ENCODE measurements around the gene MKRN3. TPM values are rescaled to one million over a fixed set of nuclear protein-coding genes. Genes with fewer than 3 reads are reported as not detected.
"Not testable (repeated sequence)": the region's sequence is repeated elsewhere in the genome, so short reads cannot be mapped to it uniquely, and the experiment has no call there.

The MKRN3 gene
- total RNA-seq, 5 donors from 2014 or later (not counting 1 experiment from before 2014, with no cell fraction given), result 2.0 to 5.8 (median 2.9) TPM

GRCh38 chr15:23595368-23595767 lies 29.9 kb downstream of the MKRN3 start:
- Histone ChIP-seq H3K4me1 (ENCODE audit: control insufficient read depth in 1 of 2, extremely low read depth in 1 of 2, insufficient read depth in 2 of 2, low read length in 2 of 2) (no peaks in the 10 kb centered on the region), H3K9me3 (no peaks in the 10 kb centered on the region), H3K4me3 (ENCODE audit: control insufficient read depth in 1 of 2, extremely low read depth in 1 of 2, low read length in 1 of 2) (no peak overlapping the region), H3K27ac (ENCODE audit: low read length) (no peak overlapping the region), H3K36me3 (ENCODE audit: control insufficient read depth in 2 of 2, extremely low read depth in 1 of 2, insufficient read depth in 1 of 2, low read length in 1 of 2) (no peaks in the 10 kb centered on the region), H3K27me3 (replicated peaks in 1 of 2; ENCODE audit: control insufficient read depth in 2 of 2, extremely low read depth in 1 of 2, insufficient read depth in 2 of 2, low read length in 1 of 2) (peaks cover 0 to 2% of the 10 kb centered on the region in 2 experiments)
- POLR2A ChIA-PET, result no interaction called here
- WGBS (ENCODE audit: insufficient coverage), result 67% methylated on average over 2 of the region's 2 CpGs
- ATAC-seq (replicated peaks in 1 of 4) (no peak), DNase-seq (no peak)
- Mint-ChIP-seq H3K4me3 (no peak overlapping the region), H3K9me3 (peaks cover 0 to 1% (median 0%) of the 10 kb centered on the region in 3 donors), H3K27me3 (no peaks in the 10 kb centered on the region), H3K27ac (no peak overlapping the region), H3K36me3 (no peaks in the 10 kb centered on the region), H3K4me1 (no peaks in the 10 kb centered on the region)
- CTCF ChIA-PET, result no interaction called here

GRCh38 chr15:23596736-23597135 lies 31.3 kb downstream of the MKRN3 start:
- Mint-ChIP-seq H3K9me3 (no peaks in the 10 kb centered on the region), H3K36me3 (no peaks in the 10 kb centered on the region), H3K27me3 (no peaks in the 10 kb centered on the region), H3K4me1 (no peaks in the 10 kb centered on the region), H3K4me3 (no peak overlapping the region), H3K27ac (no peak overlapping the region)
- 80% methylated on average over 1 of the region's 5 CpGs for WGBS (ENCODE audit: insufficient coverage)
- Histone ChIP-seq H3K36me3 (ENCODE audit: control insufficient read depth in 2 of 2, extremely low read depth in 1 of 2, insufficient read depth in 1 of 2, low read length in 1 of 2) (no peaks in the 10 kb centered on the region), H3K9me3 (no peaks in the 10 kb centered on the region), H3K27me3 (replicated peaks in 1 of 2; ENCODE audit: control insufficient read depth in 2 of 2, extremely low read depth in 1 of 2, insufficient read depth in 2 of 2, low read length in 1 of 2) (peaks cover 0 to under 1% of the 10 kb centered on the region in 2 experiments), H3K4me1 (ENCODE audit: control insufficient read depth in 1 of 2, extremely low read depth in 1 of 2, insufficient read depth in 2 of 2, low read length in 2 of 2) (no peaks in the 10 kb centered on the region), H3K27ac (ENCODE audit: low read length) (no peak overlapping the region), H3K4me3 (ENCODE audit: control insufficient read depth in 1 of 2, extremely low read depth in 1 of 2, low read length in 1 of 2) (no peak overlapping the region)
- DNase-seq (no peak), ATAC-seq (replicated peaks in 1 of 4) (no peak)
- ChIA-PET CTCF (no interaction called here), POLR2A (no interaction called here)

GRCh38 chr15:23597278-23597677 lies 31.8 kb downstream of the MKRN3 start:
- not testable (repeated sequence) for H3K4me1 ChIP-seq (ENCODE audit: control insufficient read depth in 1 of 2, extremely low read depth in 1 of 2, insufficient read depth in 2 of 2, low read length in 2 of 2); H3K9me3 Mint-ChIP-seq; H3K27me3 Mint-ChIP-seq

DNA sequence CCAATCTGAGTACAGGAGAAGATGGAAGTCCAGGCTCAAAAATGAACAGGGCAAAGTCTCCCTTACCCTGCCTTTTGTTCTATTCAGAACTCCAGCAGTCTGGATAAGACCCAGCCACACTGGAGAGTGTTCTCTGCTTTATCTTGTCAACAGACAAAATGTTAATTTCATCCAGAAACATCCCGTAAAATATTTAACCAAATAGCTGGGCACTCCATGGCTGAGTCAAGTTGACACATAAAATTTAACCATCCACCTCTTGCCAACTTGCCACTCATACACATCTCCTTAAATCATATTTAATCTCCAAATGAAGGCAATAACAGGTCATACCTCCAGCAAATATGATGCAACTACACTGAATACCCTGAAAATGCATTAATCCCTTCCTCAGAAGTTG lies 33.6 kb downstream of the MKRN3 start:
- no peaks in the 10 kb centered on the region for H3K27me3 ChIP-seq (replicated peaks in 1 of 2; ENCODE audit: control insufficient read depth in 2 of 2, extremely low read depth in 1 of 2, insufficient read depth in 2 of 2, low read length in 1 of 2)
- H3K4me3 Mint-ChIP-seq, result no peak overlapping the region
- no peaks in the 10 kb centered on the region for H3K36me3 ChIP-seq (ENCODE audit: control insufficient read depth in 2 of 2, extremely low read depth in 1 of 2, insufficient read depth in 1 of 2, low read length in 1 of 2)
- no peaks in the 10 kb centered on the region for H3K4me1 Mint-ChIP-seq
- no peaks in the 10 kb centered on the region for H3K4me1 ChIP-seq (ENCODE audit: control insufficient read depth in 1 of 2, extremely low read depth in 1 of 2, insufficient read depth in 2 of 2, low read length in 2 of 2)
- no peak overlapping the region for H3K27ac Mint-ChIP-seq
- no peaks in the 10 kb centered on the region for H3K9me3 ChIP-seq
- POLR2A ChIA-PET, result no interaction called here
- peaks cover 0 to 8% (median 7%) of the 10 kb centered on the region in 3 donors for H3K9me3 Mint-ChIP-seq
- WGBS (ENCODE audit: insufficient coverage), result no CpG with 5 or more reads among the region's 1 CpG
- no peak overlapping the region for H3K27ac ChIP-seq (ENCODE audit: low read length)
- ATAC-seq (replicated peaks in 1 of 4), result no peak
- CTCF ChIA-PET, result no interaction called here
- H3K4me3 ChIP-seq (ENCODE audit: control insufficient read depth in 1 of 2, extremely low read depth in 1 of 2, low read length in 1 of 2), result no peak overlapping the region
- DNase-seq, result no peak
- no peaks in the 10 kb centered on the region for H3K36me3 Mint-ChIP-seq
- H3K27me3 Mint-ChIP-seq, result no peaks in the 10 kb centered on the region

More at GRCh38 chr15:23597278-23597677, 31.8 kb downstream of the MKRN3 start:
- H3K36me3 Mint-ChIP-seq; ATAC-seq (replicated peaks in 1 of 4); DNase-seq; H3K4me3 Mint-ChIP-seq; H3K36me3 ChIP-seq (ENCODE audit: control insufficient read depth in 2 of 2, extremely low read depth in 1 of 2, insufficient read depth in 1 of 2, low read length in 1 of 2); H3K9me3 ChIP-seq; H3K27ac ChIP-seq (ENCODE audit: low read length); POLR2A ChIA-PET; H3K4me1 Mint-ChIP-seq; H3K4me3 ChIP-seq (ENCODE audit: control insufficient read depth in 1 of 2, extremely low read depth in 1 of 2, low read length in 1 of 2); H3K27me3 ChIP-seq (replicated peaks in 1 of 2; ENCODE audit: control insufficient read depth in 2 of 2, extremely low read depth in 1 of 2, insufficient read depth in 2 of 2, low read length in 1 of 2); H3K27ac Mint-ChIP-seq; CTCF ChIA-PET: not testable (repeated sequence)
- WGBS (ENCODE audit: insufficient coverage), result 80% methylated on average over 1 of the region's 14 CpGs

DNA sequence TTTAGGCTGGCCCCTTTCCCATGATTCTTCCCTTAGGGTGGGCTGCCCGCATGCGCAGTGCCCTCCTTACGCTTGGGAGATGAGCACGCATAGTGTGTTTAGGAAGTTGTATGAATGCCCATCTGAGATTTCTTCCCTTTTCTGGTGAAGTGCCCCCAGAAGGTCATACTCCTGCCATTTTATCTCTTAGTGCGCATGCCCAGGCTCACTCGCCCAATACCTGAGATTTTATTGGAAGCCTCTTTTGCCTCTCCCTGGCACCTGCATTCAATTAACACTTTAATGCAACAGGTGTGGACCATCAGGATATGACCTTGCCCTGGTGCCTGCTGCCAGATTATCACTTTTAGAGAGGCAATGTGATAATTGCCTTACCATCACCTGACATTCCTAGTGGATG lies 36.6 kb downstream of the MKRN3 start:
- CTCF ChIA-PET, result no interaction called here
- Mint-ChIP-seq H3K4me3 (no peak overlapping the region), H3K27me3 (no peaks in the 10 kb centered on the region), H3K36me3 (no peaks in the 10 kb centered on the region), H3K4me1 (no peaks in the 10 kb centered on the region), H3K9me3 (peaks cover 4 to 11% (median 7%) of the 10 kb centered on the region in 3 donors), H3K27ac (no peak overlapping the region)
- DNase-seq (no peak), ATAC-seq (replicated peaks in 1 of 4) (no peak)
- Histone ChIP-seq H3K27me3 (replicated peaks in 1 of 2; ENCODE audit: control insufficient read depth in 2 of 2, extremely low read depth in 1 of 2, insufficient read depth in 2 of 2, low read length in 1 of 2) (no peaks in the 10 kb centered on the region), H3K9me3 (no peaks in the 10 kb centered on the region), H3K27ac (ENCODE audit: low read length) (no peak overlapping the region), H3K4me3 (ENCODE audit: control insufficient read depth in 1 of 2, extremely low read depth in 1 of 2, low read length in 1 of 2) (no peak overlapping the region), H3K36me3 (ENCODE audit: control insufficient read depth in 2 of 2, extremely low read depth in 1 of 2, insufficient read depth in 1 of 2, low read length in 1 of 2) (no peaks in the 10 kb centered on the region), H3K4me1 (ENCODE audit: control insufficient read depth in 1 of 2, extremely low read depth in 1 of 2, insufficient read depth in 2 of 2, low read length in 2 of 2) (no peaks in the 10 kb centered on the region)
- 94% methylated on average over 2 of the region's 6 CpGs for WGBS (ENCODE audit: insufficient coverage)
- POLR2A ChIA-PET, result no interaction called here

- H3K4me1 ChIP-seq (ENCODE audit: control insufficient read depth in 1 of 2, extremely low read depth in 1 of 2, insufficient read depth in 2 of 2, low read length in 2 of 2), result no peaks in the 10 kb centered on the region
- no peaks in the 10 kb centered on the region for H3K4me1 Mint-ChIP-seq
- H3K27ac ChIP-seq (ENCODE audit: low read length), result no peak overlapping the region
- no peak overlapping the region for H3K27ac Mint-ChIP-seq
- H3K4me3 ChIP-seq (ENCODE audit: control insufficient read depth in 1 of 2, extremely low read depth in 1 of 2, low read length in 1 of 2), result no peak overlapping the region
- H3K27me3 Mint-ChIP-seq, result no peaks in the 10 kb centered on the region
- no peaks in the 10 kb centered on the region for H3K9me3 ChIP-seq
- no peaks in the 10 kb centered on the region for H3K36me3 ChIP-seq (ENCODE audit: control insufficient read depth in 2 of 2, extremely low read depth in 1 of 2, insufficient read depth in 1 of 2, low read length in 1 of 2)
- WGBS (ENCODE audit: insufficient coverage), result no CpG with 5 or more reads among the region's 2 CpGs
- no peaks in the 10 kb centered on the region for H3K27me3 ChIP-seq (replicated peaks in 1 of 2; ENCODE audit: control insufficient read depth in 2 of 2, extremely low read depth in 1 of 2, insufficient read depth in 2 of 2, low read length in 1 of 2)
- DNase-seq (no peak), ATAC-seq (replicated peaks in 1 of 4) (no peak)
- H3K4me3 Mint-ChIP-seq, result no peak overlapping the region
- POLR2A ChIA-PET, result no interaction called here
- no peaks in the 10 kb centered on the region for H3K36me3 Mint-ChIP-seq
- CTCF ChIA-PET, result no interaction called here
- peaks cover 4 to 17% (median 7%) of the 10 kb centered on the region in 3 donors for H3K9me3 Mint-ChIP-seq
Measured at GRCh38 chr15:23606226-23606625, 40.8 kb downstream of the MKRN3 start.

DNA sequence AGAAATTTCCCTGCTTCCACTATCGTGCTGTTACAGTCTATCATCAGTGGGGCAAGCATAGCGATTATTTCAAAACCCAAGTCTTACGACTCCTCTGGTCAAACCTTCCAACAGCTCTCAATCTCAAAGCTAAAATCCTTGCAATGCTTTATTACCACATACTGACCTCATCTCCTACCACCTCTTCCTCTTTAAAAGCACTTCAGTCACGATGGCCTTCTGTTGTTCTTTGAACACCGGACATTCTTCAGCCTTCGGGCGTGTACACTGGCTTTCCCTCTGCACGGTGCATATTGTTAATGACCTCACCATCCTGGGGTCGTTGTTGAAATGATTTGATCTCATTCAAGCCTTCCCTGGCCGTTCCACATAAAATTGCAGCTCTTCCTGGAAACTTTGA lies 51.1 kb downstream of the MKRN3 start:
- no peaks in the 10 kb centered on the region for H3K36me3 Mint-ChIP-seq
- CTCF ChIA-PET, result no interaction called here
- no peak for ATAC-seq (replicated peaks in 1 of 4)

More for the DNA sequence above, 51.1 kb downstream of the MKRN3 start:
- Histone ChIP-seq H3K27me3 (replicated peaks in 1 of 2; ENCODE audit: control insufficient read depth in 2 of 2, extremely low read depth in 1 of 2, insufficient read depth in 2 of 2, low read length in 1 of 2) (no peaks in the 10 kb centered on the region), H3K9me3 (no peaks in the 10 kb centered on the region), H3K4me3 (ENCODE audit: control insufficient read depth in 1 of 2, extremely low read depth in 1 of 2, low read length in 1 of 2) (no peak overlapping the region), H3K27ac (ENCODE audit: low read length) (no peak overlapping the region), H3K4me1 (ENCODE audit: control insufficient read depth in 1 of 2, extremely low read depth in 1 of 2, insufficient read depth in 2 of 2, low read length in 2 of 2) (no peaks in the 10 kb centered on the region), H3K36me3 (ENCODE audit: control insufficient read depth in 2 of 2, extremely low read depth in 1 of 2, insufficient read depth in 1 of 2, low read length in 1 of 2) (no peaks in the 10 kb centered on the region)
- no peak overlapping the region for H3K4me3 Mint-ChIP-seq
- H3K4me1 Mint-ChIP-seq, result no peaks in the 10 kb centered on the region
- no peak for DNase-seq
- no peaks in the 10 kb centered on the region for H3K27me3 Mint-ChIP-seq
- H3K9me3 Mint-ChIP-seq, result peaks cover 6 to 13% (median 13%) of the 10 kb centered on the region in 3 donors
- no peak overlapping the region for H3K27ac Mint-ChIP-seq
- POLR2A ChIA-PET, result interaction anchor here in 1 of 2 donors (0.7 kb wide), 1 partner anchor 52 kb away, joined by 7 read pairs; no protein-coding TSS in a partner anchor
- 72% methylated on average over 9 of the region's 10 CpGs for WGBS (ENCODE audit: insufficient coverage)
